SH-SY5Y (cell line): ENCODE results near the gene RGS12.

ENCODE experiments used
- GATA2 ChIP-seq: IDR thresholded peaks from 2 replicates; pipeline ENCODE4 v1.6.1; 2011; ENCODE audit warnings: mild to moderate bottlenecking, low read depth, low read length
- GATA3 ChIP-seq: IDR thresholded peaks from 2 replicates; pipeline ENCODE4 v1.6.1; 2011; ENCODE audit warnings: low read depth, mild to moderate bottlenecking, low read length, moderate library complexity

GRCh38 chr4:3288571-3289094 is 4.2 kb upstream of the RGS12 start:
- TF ChIP-seq GATA2: no peak
- no peak for TF ChIP-seq GATA3
